Measurements from ENCODE around the gene DNAH10.

- TF ChIP-seq EZH2phosphoT487 (IDR thresholded peaks at IDR 0.05; ENCODE audit: insufficient read depth, low read depth) (no peak), EZH2 (IDR thresholded peaks at IDR 0.05; ENCODE audit: insufficient read depth, poor library complexity, severe bottlenecking) (no peak)
Observed at GRCh38 chr12:123815968-123816367, 53.9 kb downstream of the DNAH10 start.
